ENCODE data around the gene NPIPA1. TPM values are rescaled to one million over a fixed set of nuclear protein-coding genes. Genes with fewer than 3 reads are reported as not detected.
"Not testable (repeated sequence)": the region's sequence is repeated elsewhere in the genome, so short reads cannot be mapped to it uniquely, and the experiment has no call there.

NPIPA1 gene
- total RNA-seq, result 26.4 and 28.2 TPM in 2 replicates

DNA sequence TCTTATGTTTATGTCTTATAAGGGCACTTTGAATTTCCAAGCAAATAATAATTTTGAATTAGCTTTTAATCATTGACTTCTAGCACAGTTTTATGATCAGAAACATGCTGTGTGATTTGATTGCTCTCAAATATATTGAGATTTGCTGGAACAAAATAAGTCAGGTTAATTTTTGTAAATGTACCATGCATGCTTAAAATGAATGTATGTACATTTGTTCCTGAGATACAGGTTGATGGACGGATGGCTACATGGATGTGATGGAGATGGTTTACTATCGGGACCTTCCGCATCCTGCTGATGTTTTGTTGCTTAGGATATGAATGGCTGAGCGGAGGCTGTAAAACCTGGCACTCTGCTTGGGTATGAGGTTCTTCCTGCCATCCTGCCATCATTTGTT, at the start of gene NPIPA1:
Gene NPIPA1, plus strand, starts transcription at position 301 of the 400 bp plus-strand sequence. Its CDS starts 0 bp downstream, at position 301.
- not testable (repeated sequence) for DNase-seq (ENCODE audit: low read depth); H3K4me3 ChIP-seq (ENCODE audit: low read depth, low read length); H3K36me3 ChIP-seq (ENCODE audit: control insufficient read depth, insufficient read depth, low read length); H3K27me3 ChIP-seq (ENCODE audit: control insufficient read depth, insufficient read depth, low read length)

GRCh38 chr16:14892111-14892510, 45.1 kb upstream of the NPIPA1 start:
- DNase-seq (ENCODE audit: low read depth); H3K27me3 ChIP-seq (ENCODE audit: control insufficient read depth, insufficient read depth, low read length); H3K4me3 ChIP-seq (ENCODE audit: low read depth, low read length); H3K36me3 ChIP-seq (ENCODE audit: control insufficient read depth, insufficient read depth, low read length): not testable (repeated sequence)

DNA sequence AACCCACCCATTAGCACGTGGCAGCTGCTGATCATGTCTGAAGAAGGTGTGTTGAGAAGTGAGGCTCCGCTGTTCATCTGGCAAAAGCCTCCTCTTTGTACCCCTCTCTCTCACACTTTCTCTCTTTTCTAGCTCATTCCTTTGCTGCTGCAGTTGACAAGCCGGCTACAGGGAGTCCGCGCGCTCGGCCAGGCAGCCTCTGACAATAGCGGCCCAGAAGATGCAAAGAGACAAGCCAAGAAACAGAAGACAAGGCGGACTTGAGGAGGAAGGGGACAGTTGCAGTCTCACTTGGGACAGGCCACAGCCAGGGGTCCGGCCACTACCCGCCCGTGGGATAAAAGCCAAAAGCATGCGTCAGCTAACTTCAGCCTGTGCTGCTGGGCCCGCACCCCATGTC, 41.9 kb upstream of the NPIPA1 start:
- H3K27me3 ChIP-seq (ENCODE audit: control insufficient read depth, insufficient read depth, low read length); DNase-seq (ENCODE audit: low read depth); H3K36me3 ChIP-seq (ENCODE audit: control insufficient read depth, insufficient read depth, low read length); H3K4me3 ChIP-seq (ENCODE audit: low read depth, low read length): not testable (repeated sequence)

- DNase-seq (ENCODE audit: low read depth); H3K36me3 ChIP-seq (ENCODE audit: control insufficient read depth, insufficient read depth, low read length); H3K4me3 ChIP-seq (ENCODE audit: low read depth, low read length); H3K27me3 ChIP-seq (ENCODE audit: control insufficient read depth, insufficient read depth, low read length): not testable (repeated sequence)
Measured at GRCh38 chr16:14896023-14896422, 41.2 kb upstream of the NPIPA1 start.

DNA sequence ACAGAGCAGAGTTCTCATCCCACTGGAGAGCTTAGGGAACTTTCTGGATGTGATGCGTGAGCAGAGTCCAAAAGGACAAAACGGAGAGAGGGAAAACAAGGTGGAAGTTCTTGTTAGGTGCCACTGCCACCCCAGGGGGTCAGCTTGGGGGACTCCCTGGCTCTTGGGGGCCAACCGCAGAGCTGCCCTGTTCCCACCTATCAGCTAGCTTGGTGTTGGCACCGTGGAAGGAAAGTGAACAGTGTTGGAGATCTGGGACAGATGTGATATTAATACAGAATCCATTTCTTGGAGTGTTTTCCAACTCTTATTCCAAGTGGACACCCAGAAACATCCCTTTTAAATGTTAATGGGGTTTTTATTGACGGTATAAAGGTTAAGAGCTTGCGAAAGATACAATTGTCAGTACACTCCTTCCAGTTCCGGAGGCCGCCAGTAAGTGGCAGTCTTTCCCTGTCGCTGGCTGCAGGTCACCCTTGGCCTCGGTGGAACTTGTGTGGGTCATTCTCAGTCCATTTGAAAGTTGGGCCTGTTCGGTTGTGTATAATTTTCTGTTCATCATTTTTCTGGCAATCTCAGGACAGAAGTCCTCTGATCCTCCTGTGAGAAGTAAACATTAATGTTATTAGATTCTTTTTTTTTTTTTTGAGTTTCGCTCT, 40.1 kb upstream of the NPIPA1 start:
- H3K36me3 ChIP-seq (ENCODE audit: control insufficient read depth, insufficient read depth, low read length); H3K27me3 ChIP-seq (ENCODE audit: control insufficient read depth, insufficient read depth, low read length); DNase-seq (ENCODE audit: low read depth); H3K4me3 ChIP-seq (ENCODE audit: low read depth, low read length): not testable (repeated sequence)

GRCh38 chr16:14898162-14898561, 39.1 kb upstream of the NPIPA1 start:
- not testable (repeated sequence) for H3K27me3 ChIP-seq (ENCODE audit: control insufficient read depth, insufficient read depth, low read length); DNase-seq (ENCODE audit: low read depth); H3K4me3 ChIP-seq (ENCODE audit: low read depth, low read length); H3K36me3 ChIP-seq (ENCODE audit: control insufficient read depth, insufficient read depth, low read length)

DNA sequence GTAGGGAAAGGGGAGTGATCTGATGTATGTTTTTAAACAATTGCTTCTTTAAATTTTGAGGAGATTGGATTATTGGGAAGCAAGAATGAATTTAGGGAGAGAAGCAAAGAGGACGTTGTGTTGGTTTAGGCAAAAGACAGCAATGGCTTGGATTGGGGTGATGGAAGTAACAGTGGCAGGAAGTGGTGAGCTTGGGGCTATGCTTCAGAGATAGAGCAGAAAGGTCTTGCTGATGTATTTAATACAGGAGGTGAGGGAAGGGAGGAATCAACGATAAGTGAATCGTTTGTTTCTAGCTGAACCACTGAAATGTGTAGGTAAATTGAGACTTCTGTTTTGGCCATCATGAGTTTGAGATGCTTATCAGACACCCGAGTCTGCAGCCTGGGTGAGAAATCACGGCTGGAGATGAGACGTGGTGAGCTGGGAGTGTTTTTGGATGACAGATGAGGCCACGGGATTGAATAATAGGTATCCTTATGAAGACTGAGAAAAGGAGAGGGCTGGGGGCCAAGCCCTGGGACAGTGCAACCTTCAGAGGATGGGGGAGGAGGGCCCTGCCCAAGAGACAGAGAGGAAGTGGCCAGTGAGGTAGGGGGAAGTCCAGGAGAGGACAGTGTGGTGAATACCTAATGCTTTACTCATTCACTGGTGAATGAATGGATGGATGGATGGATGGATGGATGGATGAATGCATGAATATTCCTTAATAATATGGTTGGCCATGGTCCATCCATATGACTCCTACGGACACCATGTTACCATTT, 33.9 kb upstream of the NPIPA1 start:
- not testable (repeated sequence) for H3K4me3 ChIP-seq (ENCODE audit: low read depth, low read length); H3K27me3 ChIP-seq (ENCODE audit: control insufficient read depth, insufficient read depth, low read length); H3K36me3 ChIP-seq (ENCODE audit: control insufficient read depth, insufficient read depth, low read length); DNase-seq (ENCODE audit: low read depth)

DNA sequence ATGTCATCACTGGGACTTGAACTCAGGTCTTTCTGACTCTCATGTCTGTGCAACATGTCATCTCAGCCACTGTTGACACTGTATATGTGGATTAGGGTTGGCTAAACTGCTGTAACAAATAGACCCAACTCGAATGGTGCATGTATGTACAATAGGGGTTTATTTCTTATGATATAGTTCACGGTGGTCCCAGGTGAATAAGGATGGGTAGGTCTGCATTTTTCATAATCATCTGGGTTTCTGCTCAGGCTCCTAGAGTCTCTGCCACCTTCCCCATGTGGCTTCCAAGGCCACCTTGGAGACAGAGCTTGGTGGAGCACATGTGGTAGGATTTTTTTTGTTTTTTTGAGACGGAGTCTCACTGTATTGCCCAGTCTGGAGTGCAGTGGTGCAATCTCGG, 27.5 kb upstream of the NPIPA1 start:
- H3K27me3 ChIP-seq (ENCODE audit: control insufficient read depth, insufficient read depth, low read length); DNase-seq (ENCODE audit: low read depth); H3K36me3 ChIP-seq (ENCODE audit: control insufficient read depth, insufficient read depth, low read length); H3K4me3 ChIP-seq (ENCODE audit: low read depth, low read length): not testable (repeated sequence)

GRCh38 chr16:14910833-14911629, 26.2 kb upstream of the NPIPA1 start:
- not testable (repeated sequence) for H3K36me3 ChIP-seq (ENCODE audit: control insufficient read depth, insufficient read depth, low read length); H3K4me3 ChIP-seq (ENCODE audit: low read depth, low read length); DNase-seq (ENCODE audit: low read depth); H3K27me3 ChIP-seq (ENCODE audit: control insufficient read depth, insufficient read depth, low read length)

GRCh38 chr16:14911954-14912353, 25.3 kb upstream of the NPIPA1 start:
- not testable (repeated sequence) for H3K36me3 ChIP-seq (ENCODE audit: control insufficient read depth, insufficient read depth, low read length); H3K27me3 ChIP-seq (ENCODE audit: control insufficient read depth, insufficient read depth, low read length); DNase-seq (ENCODE audit: low read depth)
- H3K4me3 ChIP-seq (ENCODE audit: low read depth, low read length), result peak overlapping the region; percentile 35

GRCh38 chr16:14912588-14912987, 24.7 kb upstream of the NPIPA1 start:
- not testable (repeated sequence) for H3K4me3 ChIP-seq (ENCODE audit: low read depth, low read length); H3K27me3 ChIP-seq (ENCODE audit: control insufficient read depth, insufficient read depth, low read length); DNase-seq (ENCODE audit: low read depth); H3K36me3 ChIP-seq (ENCODE audit: control insufficient read depth, insufficient read depth, low read length)

DNA sequence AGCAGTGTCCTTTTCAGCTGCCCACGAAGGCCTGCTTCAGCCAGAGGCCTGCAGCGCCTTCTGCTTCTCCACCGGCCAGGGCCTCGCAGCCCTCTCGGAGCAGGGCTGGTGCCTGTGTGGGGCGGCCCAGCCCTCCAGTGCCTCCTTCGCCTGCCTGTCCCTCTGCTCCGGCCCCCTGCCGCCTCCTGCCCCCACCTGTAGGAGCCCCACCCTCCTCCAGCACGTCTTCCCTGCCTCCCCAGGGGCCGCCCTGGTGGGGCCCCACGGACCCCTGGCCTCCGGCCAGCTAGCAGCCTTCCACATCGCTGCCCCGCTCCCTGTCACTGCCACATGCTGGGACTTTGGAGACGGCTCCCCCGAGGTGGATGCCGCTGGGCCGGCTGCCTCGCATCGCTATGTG, 18.7 kb upstream of the NPIPA1 start:
- not testable (repeated sequence) for H3K36me3 ChIP-seq (ENCODE audit: control insufficient read depth, insufficient read depth, low read length); H3K27me3 ChIP-seq (ENCODE audit: control insufficient read depth, insufficient read depth, low read length); DNase-seq (ENCODE audit: low read depth); H3K4me3 ChIP-seq (ENCODE audit: low read depth, low read length)

DNA sequence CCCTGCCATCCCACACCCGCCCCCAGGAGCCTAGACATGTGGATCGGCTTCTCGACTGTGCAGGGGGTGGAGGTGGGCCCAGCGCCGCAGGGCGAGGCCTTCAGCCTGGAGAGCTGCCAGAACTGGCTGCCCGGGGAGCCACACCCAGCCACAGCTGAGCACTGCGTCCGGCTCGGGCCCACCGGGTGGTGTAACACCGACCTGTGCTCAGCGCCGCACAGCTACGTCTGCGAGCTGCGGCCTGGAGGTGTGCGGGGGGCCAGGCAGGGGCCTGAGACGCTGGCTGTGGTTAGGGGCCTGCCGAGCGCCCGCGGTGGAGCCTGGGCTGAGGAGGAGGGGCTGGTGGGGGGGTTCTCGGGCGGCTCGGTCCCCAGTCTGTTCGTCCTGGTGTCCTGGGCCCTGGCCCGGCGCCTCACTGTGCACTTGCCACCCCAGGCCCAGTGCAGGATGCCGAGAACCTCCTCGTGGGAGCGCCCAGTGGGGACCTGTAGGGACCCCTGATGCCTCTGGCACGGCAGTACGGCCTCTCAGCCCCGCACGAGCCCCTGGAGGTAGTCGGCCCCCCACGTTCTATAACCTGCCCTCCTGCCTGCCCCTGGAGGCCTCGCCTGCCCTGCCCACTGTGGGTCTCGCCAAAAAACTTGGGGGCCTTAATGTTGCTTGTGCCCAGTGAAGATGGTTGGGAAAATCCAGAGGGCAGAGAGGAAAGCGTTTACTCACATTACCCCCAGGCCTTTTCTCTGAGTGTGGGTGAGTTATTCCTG, 17.2 kb upstream of the NPIPA1 start:
- not testable (repeated sequence) for DNase-seq (ENCODE audit: low read depth); H3K27me3 ChIP-seq (ENCODE audit: control insufficient read depth, insufficient read depth, low read length); H3K4me3 ChIP-seq (ENCODE audit: low read depth, low read length); H3K36me3 ChIP-seq (ENCODE audit: control insufficient read depth, insufficient read depth, low read length)

DNA sequence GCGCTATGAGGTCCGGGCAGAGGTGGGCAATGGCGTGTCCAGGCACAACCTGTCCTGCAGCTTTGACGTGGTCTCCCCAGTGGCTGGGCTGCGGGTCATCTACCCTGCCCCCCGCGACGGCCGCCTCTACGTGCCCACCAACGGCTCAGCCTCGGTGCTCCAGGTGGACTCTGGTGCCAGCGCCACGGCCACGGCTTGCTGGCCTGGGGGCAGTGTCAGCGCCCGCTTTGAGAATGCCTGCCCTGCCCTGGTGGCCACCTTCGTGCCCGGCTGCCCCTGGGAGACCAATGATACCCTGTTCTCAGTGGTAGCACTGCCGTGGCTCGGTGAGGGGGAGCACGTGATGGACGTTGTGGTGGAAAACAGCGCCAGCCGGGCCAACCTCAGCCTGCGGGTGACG, 15.0 kb upstream of the NPIPA1 start:
- H3K4me3 ChIP-seq (ENCODE audit: low read depth, low read length); H3K36me3 ChIP-seq (ENCODE audit: control insufficient read depth, insufficient read depth, low read length); H3K27me3 ChIP-seq (ENCODE audit: control insufficient read depth, insufficient read depth, low read length); DNase-seq (ENCODE audit: low read depth): not testable (repeated sequence)

Data from kidney epithelial cell (primary cell).